NCI-H1417 (cell line): ENCODE data around the gene CERT1.
"Not testable (repeated sequence)": the region's sequence is repeated elsewhere in the genome, so short reads cannot be mapped to it uniquely, and the experiment has no call there.

Source experiments
- DNase-seq, 3 experiments: peaks; one replicate each; lab custom pipeline; 2025; lab: John Stamatoyannopoulos, UW

Gene CERT1, protein sequence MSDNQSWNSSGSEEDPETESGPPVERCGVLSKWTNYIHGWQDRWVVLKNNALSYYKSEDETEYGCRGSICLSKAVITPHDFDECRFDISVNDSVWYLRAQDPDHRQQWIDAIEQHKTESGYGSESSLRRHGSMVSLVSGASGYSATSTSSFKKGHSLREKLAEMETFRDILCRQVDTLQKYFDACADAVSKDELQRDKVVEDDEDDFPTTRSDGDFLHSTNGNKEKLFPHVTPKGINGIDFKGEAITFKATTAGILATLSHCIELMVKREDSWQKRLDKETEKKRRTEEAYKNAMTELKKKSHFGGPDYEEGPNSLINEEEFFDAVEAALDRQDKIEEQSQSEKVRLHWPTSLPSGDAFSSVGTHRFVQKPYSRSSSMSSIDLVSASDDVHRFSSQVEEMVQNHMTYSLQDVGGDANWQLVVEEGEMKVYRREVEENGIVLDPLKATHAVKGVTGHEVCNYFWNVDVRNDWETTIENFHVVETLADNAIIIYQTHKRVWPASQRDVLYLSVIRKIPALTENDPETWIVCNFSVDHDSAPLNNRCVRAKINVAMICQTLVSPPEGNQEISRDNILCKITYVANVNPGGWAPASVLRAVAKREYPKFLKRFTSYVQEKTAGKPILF

GRCh38 chr5:75511435-75512382 is at the start of gene CERT1, which contains the start of gene POLK:
TSS of gene CERT1 (minus strand) at chr5:75511629. CDS start at chr5:75511207, 422 bp downstream.
TSS of gene POLK (plus strand) at chr5:75511891.
- DNase-seq, result peak; percentile 92 to 96 (median 95)

DNA sequence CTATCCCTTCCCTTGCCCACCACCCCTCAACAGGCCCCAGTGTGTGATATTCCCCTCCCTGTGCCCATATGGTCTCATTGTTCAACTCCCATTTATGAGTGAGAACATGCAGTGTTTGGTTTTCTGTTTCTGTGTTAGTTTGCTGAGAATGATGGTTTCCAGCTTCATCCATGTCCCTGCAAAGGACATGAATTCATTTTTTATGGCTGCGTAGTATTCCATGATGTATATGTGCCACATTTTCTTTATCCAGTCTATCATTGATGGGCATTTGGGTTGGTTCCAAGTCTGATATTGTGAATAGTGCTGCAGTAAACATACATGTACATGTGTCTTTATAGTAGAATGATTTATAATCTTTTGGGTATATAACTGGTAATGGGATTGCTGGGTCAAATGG is 49.2 kb upstream of the CERT1 start:
- DNase-seq, result not testable (repeated sequence)

DNA sequence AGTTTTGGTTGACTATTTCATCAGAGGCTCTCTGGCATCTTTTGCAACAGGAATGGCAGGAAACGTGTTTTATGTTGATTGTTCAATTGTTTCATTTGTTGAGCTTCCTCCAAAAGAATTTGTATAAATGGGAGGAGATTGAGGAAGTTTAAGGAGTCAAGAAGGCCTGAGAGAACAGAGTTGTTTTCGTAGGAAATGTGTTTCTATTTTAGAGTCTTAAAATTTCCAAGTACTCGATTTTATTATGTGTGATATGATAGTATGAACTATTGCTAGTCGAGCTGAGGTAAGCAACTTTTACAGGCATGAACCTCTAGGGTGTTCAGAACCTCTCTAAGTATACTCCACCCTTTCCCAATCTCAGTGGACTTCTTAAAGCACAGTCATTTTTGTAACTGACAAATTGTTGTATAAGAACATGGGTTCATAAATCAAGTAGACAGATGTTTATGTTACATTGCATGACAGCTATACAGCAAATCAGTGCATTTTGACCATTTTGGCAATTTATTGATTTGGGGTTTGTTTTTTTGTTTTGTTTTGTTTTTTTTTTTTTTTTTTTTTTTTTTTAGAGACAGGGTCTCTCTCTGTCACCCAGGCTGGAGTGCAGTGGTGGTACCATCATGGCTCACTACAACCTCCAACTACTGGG is 47.7 kb upstream of the CERT1 start:
- DNase-seq, result no peak

DNA sequence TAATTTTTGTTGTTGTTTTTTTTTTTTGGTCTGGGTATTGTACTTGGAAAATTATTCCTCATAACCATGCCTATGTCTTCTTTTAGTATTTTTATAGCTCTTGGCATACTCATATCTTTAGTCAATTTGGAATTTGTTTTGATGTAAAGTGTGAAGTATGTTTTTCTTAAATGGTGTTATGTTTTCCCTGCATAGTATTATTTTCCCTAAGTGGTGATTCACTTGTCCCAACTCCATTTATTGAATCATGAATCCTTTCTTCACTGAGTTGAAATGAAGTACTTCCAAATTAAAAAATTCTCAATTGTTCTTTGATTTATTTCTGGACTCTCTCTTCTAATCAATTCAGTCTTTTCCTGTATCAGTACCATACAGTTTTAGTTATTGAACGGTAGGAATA is 46.8 kb upstream of the CERT1 start:
- no peak for DNase-seq

DNA sequence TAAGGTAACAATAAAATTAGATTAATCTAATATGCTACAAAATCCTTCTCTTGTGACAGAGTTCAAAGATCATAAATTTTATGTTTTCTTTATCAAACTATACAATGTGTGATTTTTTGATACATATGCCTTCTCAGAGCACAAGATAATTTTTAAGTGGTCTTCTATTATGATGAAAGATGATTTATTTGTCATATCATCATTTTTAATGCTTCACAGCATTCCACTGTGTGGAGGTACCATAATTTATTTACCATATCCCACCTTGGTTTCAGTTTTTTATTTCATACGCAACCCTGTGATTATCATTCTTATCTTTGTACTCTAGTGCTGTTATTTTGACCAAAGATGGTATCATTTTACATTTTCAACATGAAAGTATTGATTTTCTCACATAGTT is 41.9 kb upstream of the CERT1 start:
- no peak for DNase-seq

- DNase-seq, result no peak
Observed at GRCh38 chr5:75552764-75553163, 41.3 kb upstream of the CERT1 start.

DNA sequence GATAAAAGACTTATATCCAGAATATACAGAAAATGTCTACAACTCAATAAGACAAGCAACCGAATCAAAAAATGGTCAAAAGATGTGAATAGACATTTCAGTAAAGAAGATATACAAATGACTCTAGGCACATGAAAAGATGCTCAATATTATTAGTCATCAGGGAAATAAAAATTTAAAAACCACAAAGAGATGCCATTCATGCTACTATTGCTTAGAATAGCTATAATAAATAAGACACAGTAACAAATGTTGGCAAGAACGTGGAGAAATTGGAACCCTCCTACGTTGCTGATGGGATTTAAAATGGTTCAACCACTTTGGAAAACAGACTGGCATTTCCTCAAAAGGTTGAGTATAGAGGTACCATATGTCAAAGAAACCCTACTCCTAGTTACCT is 40.0 kb upstream of the CERT1 start:
- DNase-seq, result no peak

- no peak for DNase-seq
Observed at GRCh38 chr5:75550597-75550996, 39.2 kb upstream of the CERT1 start.

DNA sequence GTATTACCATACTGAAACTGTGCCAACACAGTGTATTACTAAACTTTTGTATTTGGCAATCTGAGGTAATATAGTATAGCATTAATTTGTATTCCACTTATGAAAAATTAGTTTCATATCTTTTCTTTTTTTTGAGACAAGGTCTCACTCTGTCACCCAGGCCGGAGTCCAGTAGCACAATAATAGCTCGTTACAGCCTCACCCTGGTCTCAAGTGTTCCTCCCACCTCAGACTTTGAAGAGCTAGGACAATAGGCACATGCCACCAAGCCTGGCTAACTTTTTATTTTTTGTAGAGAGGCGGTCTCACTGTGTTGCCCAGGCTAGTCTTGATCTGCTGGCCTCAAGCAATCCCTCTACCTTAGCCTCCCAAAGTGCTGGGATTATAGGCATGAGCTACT is 36.4 kb upstream of the CERT1 start:
- peak in 1 of 3 experiments; percentile 0 for DNase-seq

DNA sequence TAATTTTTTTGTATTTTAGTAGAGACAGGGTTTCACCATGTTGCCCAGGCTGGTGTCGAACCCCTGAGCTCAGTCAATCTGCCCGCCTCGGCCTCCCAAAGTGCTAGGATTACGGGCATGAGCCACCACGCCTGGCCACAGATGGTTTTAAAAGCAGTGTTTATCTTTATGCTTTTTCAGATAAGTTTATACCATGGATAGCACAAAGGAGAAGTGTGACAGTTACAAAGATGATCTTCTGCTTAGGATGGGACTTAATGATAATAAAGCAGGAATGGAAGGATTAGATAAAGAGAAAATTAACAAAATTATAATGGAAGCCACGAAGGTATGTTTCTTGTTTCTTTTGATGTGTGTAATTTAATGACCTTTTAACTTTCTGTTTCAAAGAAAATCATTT is 35.4 kb upstream of the CERT1 start:
- DNase-seq, result no peak

DNA sequence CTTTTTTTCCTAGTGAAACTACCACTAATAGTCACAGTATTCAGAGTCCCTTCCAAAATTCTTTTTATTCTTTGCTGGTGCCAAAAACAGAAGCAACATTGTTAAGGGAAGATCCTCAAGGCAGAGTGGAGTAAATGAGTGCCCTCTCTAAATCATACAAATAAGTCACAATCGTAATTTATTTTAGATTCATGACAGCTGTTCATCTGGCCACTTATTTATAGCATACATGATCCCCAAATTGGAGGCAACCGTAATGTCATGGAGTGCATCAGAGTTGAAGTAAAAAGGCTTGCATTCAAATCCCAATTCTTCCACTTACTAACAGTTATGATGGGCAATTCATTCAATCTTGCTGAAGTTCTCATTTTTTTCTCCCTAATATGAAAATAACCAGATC is 33.7 kb upstream of the CERT1 start:
- DNase-seq, result no peak

DNA sequence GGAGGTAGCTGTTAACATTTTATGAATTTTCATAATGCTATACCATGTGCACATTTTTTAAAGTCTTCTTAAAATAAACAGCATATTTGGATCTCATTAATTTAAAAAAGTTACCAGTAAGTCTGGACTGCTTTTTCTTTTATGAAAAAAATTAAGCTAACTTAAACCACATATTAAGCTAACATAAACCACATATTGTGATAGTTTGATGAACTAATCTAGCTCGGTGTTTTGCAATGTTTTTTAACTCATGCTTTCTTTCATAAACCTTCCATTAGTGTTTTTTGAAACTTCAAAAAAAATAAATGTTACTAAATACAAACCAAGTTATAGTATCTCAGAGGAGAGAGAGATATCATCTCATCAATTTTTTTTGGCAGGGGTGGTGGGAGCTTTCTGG is 26.8 kb upstream of the CERT1 start:
- no peak for DNase-seq

DNA sequence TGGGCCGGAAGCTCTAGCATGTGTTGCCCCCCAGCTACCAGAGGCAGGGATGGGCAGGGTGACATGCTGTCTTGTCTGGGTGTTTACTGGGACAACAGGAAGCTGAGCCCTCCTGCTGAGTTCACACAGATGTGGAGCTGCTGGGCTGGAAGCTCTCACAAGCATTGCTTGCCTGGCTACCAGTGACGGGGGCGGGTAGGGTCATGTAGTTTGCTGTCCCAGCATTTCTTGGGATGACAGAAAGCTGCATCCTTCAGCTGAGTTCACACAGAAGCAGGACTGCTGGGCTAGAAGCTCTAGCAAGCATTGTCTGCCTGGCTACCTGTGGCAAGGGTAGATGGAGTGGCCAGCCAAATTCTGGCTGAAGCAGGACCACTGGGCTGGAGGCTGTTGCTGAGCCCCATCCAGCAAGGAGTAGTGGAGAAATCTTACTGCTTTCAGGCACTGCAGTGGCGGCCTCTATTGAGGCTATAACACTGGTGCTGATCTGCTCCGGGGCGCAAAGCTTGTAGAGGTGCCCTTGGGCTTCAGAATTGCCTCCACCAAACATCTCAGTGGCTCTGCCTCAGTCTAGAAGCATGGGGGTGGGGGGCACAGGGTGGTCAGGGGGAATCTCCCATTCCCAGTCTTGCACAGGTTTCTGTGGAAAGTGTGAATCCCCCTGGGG is 25.4 kb upstream of the CERT1 start:
- no peak for DNase-seq

DNA sequence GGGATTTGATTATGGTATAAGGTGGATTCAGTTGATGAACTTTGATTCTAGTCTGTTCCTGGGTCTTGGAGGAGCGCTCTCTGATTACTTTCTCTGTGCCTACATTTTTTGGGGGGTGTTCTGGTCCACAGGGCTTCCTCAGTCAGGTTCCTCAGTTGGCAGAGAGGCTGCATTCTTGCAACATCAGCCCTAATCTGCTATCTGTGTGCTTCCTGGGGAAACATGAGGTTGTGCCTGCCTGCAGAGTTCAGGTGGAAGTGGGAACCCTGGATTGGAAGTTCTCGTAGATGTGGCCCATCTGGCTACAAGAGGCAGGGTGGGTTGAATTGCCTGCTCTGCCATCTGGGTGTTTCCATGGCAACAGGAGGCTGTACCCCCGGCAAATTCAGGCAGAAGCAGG is 24.7 kb upstream of the CERT1 start:
- DNase-seq, result no peak

GRCh38 chr5:75534734-75535133 is 23.3 kb upstream of the CERT1 start:
- DNase-seq, result no peak

DNA sequence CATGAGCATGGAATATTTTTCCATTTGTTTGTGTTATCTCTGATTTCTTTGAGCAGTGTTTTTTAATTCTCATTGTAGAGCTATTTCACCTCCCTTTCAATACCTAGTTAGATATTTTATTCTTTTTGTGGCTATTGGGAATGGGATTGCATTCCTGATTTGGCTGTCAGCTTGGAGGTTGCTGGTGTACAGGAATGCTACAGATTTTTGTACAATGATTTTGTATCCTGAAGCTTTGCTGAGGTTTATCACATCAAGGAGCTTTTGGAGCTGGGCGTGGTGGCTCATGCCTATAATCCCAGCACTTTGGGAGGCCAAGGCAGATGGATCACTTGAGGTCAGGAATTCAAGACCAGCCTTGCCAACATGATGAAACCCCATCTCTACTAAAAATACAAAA is 22.3 kb upstream of the CERT1 start:
- not testable (repeated sequence) for DNase-seq

- no peak for DNase-seq
Observed at GRCh38 chr5:75532190-75532589, 20.8 kb upstream of the CERT1 start.

GRCh38 chr5:75529185-75529584 is 17.8 kb upstream of the CERT1 start:
- DNase-seq, result no peak

GRCh38 chr5:75526070-75526469 is 14.6 kb upstream of the CERT1 start:
- DNase-seq, result no peak

GRCh38 chr5:75525344-75525743 is 13.9 kb upstream of the CERT1 start:
- DNase-seq, result no peak

GRCh38 chr5:75524591-75524990 is 13.2 kb upstream of the CERT1 start:
- DNase-seq, result no peak
